Activated CD4-positive, CD25-positive, alpha-beta regulatory T cell treated with anti-CD3 and anti-CD28 coated beads, Interleukin-2, amount 50 U/mL, for 24 hours (primary cell): ENCODE results near the gene COPZ1.

ENCODE experiments used
- ATAC-seq, 2 donors: fragments of 150-1000 bp; cut with Tn5 transposase; one replicate each; pipeline ENCODE4 v1.10.0; 2021; ENCODE audit warnings: mild to moderate bottlenecking in 1 of 2, moderate library complexity in 1 of 2

The COPZ1 gene

GRCh38 chr12:54359762-54360351 is 34.9 kb downstream of the COPZ1 start:
- ATAC-seq: no peak

GRCh38 chr12:54360717-54361456 is 36.0 kb downstream of the COPZ1 start:
- no peak for ATAC-seq

GRCh38 chr12:54363047-54363446 is 38.1 kb downstream of the COPZ1 start:
- ATAC-seq: no peak

DNA sequence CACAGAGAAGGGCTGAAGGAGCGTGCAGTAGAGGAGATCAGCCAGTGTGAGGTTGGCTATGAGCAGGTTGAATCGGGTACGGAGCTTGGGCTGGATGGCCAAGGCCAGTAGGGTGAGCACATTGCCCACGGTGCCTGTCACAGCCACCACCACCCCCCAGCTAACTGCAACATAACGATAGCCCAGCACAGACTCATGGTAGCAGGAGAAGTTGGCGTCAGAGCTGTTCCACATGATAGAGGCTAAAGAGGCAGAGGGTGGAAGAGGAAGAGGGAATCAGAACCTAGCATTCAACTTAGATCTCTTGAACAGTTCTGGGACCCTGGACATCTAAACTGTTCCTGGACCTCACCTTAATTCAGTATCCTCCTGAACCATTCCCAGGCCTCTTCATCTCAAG is 38.7 kb downstream of the COPZ1 start:
- no peak for ATAC-seq

DNA sequence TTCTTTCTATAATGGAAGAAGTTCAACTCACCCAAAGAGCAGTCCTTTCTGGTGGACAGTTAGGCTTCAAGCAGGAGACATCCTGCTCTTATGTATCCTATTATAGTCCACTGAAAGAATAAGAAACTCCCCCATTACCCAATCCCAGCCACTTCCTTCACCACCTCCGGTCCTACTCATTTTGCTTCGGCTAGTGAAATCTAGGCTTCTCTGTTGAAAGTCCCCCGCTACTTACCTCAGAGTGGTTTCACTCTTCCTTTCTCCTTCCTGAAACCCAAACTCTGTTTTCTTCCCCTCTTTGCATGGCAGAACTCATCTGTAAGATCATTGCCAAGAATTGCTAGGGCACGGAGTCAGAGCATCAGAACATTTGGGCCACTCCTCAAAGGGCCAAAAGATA is 39.5 kb downstream of the COPZ1 start, which contains the start of gene GPR84:
Gene GPR84 (minus strand): TSS at position 74 of the 400 bp plus-strand sequence. CDS start 635 bp downstream, outside the sequence.
- peak in 1 of 2 donors; percentile 11 for ATAC-seq

GRCh38 chr12:54368025-54368708 is 43.2 kb downstream of the COPZ1 start:
- peak in 1 of 2 donors; percentile 32 for ATAC-seq

DNA sequence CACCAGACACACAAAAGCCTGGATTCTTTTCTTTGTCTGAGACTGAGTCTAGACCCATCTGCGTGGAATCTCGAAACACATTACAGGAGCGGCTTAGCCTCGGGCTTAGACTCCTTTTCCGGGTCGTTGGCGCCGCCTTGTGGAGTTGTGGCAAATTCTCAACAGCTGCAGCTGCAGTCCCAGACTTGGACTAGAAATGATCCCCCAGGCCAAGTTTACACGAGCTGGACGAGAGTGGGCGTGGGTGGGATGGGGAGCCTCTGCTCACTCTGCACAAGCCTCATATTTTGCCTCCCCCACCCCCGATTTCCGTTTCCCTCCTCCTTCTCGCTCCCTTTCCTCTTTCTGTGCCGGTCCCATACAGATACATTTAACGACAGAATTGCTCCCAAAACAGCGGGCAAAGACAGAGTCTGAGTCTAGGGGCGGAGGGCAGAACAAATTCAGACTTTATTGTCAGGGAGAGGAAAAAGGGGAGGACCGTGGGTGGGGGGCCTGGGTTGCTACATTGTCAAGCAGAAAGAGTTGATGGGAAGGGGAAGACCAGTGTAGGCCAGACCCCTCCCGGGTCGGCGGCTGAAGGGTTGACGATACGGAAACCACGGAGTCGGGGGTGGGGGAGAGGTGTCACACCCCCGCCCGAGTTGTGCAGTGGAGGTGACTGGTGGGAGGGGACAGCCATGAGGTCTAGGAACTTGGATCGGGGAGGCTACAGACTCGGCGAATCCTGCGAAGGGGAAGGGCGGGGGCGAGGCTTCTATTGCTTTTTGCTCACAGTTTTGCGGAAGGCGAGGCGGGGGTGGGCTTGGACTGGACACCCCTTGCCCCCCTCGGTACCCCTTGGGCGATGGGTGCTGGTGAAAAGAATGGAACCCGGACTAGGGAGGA is 44.0 kb downstream of the COPZ1 start:
- peak; percentile 88 to 92 for ATAC-seq

DNA sequence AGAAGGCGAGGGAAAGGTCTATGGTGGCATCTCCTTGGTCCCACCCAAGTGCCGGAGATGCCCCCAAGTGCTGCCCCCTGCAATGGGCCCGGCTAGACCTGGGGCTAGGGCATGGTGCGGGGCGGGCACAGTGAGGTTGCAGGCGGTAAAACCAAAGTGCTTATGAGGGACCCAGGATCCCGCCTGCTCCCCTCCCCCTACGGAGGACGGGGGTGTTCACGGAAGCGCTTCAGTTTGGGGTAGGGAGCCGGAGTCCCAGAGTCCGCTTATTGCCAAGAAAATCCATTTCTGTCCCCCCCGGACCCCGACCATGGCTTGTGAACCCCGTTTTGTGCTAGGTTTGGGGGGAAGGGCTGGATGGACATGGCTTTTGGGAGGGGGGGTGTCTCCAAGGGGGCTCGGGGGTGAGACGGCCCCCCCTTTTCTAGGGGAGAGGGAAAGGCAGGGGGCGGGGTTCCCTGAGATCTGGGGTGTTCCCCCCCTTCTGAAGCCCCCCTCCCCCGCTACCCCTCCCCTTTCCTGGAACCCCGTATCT is 44.7 kb downstream of the COPZ1 start:
- no peak for ATAC-seq

GRCh38 chr12:54370171-54370730 is 45.3 kb downstream of the COPZ1 start:
- no peak for ATAC-seq

GRCh38 chr12:54371328-54372112 is 46.6 kb downstream of the COPZ1 start:
- no peak for ATAC-seq

DNA sequence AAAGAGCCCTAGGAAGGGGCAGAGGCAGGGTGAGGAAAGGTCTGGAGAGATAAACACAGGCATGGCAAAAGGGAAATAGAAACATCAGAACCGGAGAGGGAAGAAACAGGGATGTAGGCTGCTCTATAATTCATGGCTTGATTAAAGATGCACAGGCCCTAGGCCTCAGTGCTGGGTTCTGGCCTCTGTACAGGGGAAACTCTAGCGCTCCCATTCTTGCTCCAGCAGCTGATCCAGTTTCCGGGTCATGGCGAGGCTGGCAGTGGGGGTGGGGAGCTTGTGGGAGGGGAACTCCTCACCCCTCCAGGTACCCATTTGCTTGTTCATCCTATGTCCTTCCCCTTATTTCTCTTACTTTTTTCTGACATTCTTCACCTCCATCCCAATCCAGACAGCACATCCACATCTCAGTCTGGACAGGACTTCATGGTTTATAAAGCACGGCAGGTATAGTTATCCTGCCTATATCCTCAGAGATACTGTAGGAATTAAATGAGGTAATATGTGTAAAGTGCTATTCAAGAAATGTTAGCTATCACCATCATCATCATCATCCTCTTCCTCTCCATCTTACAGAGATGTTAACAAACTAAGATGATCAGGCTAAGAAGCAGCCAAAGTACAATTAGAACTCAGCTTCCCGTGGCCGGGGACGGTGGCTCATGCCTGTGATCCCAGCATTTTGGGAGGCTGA is 47.3 kb downstream of the COPZ1 start:
- ATAC-seq: no peak

DNA sequence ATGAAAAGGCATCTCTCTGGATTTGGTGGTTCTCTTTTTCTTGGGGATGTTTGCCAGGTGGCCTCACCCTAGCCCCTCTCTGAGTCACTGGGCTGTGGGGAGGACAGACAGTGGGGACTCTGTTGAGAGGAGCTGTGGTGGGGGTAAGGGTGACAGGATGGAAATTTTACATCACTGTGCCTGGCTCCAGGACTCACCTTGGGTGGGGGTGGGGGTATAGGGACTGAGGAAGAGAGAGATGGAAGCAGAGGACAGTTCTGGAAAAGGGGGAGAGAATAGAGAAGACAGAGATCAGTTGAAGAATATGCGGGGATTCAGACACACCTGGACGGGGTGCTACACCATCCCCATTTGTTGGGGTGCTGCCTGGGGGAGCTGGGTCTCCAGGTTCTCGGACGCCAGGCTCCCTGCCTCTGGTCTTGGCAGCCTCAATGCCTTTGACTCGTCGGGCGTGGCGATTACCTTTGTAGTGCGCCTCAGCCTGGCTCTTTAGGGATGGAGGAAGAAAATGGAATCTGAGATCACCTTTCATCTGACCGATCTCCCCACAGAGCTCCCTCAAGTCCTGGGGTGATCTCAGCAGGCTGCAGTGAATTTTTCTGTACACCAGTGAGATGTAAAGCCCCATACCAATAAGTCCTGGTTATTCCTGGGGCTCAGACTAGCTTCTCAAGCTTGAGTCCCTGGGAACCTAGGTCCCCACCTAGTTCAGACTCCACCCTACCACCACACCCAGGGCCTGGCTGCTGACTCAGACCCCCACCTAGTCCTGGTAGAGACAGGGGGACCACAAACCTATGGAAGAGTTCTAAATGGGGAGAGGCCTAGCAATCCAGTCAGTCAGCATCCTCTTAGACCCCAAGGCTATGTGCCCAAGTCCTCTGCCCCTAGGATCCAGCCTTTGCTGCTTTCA is 49.0 kb downstream of the COPZ1 start:
- ATAC-seq: peak in 1 of 2 donors; percentile 25

DNA sequence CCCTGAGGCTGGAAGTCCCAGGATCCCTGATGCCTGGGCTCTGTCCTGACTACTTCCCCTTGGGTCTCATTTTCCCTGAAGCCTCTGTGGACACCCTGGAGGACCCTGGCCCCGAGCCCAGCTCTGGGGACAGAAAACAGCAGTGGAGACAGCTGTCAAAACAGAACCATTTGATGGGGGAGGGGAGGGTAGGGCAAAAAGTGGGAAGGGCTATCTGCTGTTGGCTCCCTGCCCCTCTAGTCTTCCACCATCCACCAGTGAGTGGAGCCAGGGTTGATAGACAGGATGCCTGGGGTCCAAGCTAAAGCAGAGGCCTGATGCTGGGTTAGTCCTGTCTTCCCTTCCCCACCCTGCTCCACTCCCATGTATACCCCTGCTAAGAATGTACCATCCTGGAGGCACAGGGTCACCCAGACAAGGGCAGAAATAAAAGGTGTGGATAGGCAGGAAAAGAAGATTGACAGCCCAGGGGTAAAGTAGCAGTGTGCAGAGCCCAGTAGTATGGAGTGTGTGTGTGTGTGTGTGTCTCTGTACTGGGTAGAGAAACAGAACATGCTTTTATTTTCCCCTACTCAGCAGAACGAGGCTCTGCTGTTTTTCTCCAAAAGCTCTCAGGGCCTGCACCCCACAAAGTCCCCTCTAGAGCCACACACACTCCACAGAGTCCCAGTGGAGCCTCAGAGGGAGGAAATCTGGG is 49.8 kb downstream of the COPZ1 start:
- no peak for ATAC-seq

DNA sequence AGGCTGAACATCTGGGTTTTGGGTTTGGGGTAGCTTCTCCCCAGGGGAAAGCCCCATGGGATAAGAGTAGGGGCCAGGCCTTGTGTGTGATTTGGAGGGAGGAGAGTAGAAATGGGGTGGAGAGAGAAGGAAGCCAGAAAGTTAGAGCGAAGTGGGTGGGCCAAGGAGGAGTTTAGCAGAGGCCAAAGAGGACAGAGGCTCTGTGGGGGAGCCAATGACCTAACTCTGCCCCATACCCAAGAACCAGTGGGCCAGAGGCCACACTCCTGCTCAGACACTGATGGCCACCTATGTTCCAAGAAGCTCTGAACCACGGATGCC is 50.3 kb downstream of the COPZ1 start:
- ATAC-seq: no peak

DNA sequence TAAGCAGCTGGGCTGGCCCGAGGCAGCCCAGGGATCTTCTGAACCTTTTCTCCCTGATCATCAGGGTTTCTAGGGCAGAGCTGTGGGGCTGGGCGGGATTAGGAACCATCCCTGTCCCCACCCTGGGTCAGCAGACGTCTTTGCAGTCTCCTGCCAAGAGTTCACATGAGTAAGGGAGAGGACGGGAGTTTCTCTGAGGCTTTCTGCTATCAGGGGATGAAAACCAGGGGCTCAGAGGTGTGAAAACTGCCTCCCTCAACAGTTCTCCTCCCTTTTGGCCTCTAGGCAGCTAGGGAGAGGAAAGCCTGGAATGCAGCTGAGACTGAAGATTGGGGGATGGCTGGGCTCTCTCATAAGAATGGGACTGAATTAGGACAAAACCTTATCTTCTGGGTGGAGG is 51.7 kb downstream of the COPZ1 start:
- ATAC-seq: no peak

GRCh38 chr12:54377007-54377406 is 52.1 kb downstream of the COPZ1 start:
- ATAC-seq: no peak

DNA sequence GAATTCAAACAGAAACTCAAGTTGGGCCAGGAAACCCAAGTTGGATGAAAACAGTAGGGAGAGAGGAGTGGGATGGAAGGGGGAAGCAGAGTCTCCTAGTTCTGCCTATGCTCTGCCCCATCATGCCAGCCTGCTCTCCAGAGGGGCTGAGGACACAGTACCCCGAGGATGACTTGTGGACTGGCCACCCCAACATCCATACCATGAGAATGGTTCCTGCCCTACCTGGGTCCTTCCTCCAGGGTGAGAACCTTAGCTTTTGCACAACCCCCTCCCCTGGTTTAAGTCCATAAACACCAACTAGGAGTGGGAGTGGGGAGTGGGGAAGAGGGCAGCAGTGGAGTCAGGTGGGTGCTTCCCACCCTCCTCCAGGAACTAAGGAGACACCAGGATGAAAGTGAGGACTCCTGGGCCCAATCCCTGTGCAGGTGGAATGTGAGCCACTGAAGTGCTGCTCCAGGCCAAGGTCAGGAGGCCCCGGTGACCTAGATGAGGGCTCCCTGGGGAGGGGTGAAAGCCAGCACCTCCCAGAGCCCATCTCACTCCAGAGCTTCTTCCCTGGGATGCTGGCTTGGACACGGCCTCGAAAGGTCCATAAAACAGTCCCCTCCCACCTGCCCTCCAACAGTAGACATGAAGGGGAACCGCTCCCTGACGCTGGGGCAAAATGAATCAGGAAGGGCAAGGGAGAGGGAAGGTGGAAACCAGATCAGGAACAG is 53.0 kb downstream of the COPZ1 start:
- no peak for ATAC-seq

GRCh38 chr12:54378796-54379397 is 54.0 kb downstream of the COPZ1 start:
- ATAC-seq: no peak
